Inferior parietal cortex (tissue), 1 donor: ENCODE measurements around the gene RABGAP1L.
"Not testable (repeated sequence)": the region's sequence is repeated elsewhere in the genome, so short reads cannot be mapped to it uniquely, and the experiment has no call there.

ENCODE experiments used
- DNase-seq: peaks from one replicate; pipeline ENCODE4 v3.0.0-alpha.2; 2016; ENCODE audit errors: extremely low spot score

RABGAP1L gene

GRCh38 chr1:174238845-174239501 is 79.7 kb downstream of the RABGAP1L start:
- DNase-seq, result not testable (repeated sequence)

DNA sequence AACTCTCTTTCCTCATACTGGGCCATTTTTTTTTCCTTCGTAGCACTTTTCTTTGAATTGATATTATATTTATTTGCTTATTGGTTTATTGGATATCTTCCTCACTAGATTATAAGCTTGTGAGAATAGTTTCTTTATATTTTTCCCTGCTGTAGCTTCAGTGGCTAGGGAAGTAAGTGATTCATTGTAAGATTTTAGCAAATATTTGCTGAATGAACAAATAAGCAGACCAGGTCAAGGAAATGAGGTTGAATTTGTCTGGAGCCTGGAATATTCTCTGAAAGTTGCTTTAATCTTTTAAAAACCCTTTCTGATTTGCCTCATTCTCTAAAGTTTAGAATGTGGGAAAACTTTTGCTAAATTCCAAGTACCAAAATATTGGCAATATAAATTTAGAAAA is 80.2 kb downstream of the RABGAP1L start:
- no peak for DNase-seq

GRCh38 chr1:174242856-174243255 is 83.5 kb downstream of the RABGAP1L start:
- no peak for DNase-seq

DNA sequence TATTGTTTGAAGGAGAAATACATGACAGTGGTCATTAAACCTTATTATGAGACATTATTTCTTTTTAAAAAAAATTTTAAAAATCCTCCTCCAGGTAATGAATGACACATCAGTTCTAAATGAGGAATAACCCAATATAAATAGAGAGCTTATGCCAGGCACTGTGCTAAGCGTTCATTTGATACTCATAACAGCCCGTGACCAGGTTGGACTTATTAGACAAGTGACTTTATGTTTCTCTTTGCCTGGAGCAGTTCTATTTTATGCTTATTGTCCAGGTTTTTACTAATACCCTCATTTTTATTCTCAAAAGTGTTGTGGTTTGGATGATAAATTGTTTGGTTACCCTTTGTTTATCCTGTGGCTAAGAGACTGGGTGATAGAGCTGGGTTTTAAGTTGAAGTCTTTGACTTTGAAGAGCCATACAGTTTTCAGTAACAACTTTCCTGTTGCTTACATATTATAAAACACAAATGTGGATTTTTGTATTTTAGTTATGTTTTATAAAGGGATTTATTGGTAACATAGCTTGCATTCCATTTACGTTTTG is 84.2 kb downstream of the RABGAP1L start:
- no peak for DNase-seq

DNA sequence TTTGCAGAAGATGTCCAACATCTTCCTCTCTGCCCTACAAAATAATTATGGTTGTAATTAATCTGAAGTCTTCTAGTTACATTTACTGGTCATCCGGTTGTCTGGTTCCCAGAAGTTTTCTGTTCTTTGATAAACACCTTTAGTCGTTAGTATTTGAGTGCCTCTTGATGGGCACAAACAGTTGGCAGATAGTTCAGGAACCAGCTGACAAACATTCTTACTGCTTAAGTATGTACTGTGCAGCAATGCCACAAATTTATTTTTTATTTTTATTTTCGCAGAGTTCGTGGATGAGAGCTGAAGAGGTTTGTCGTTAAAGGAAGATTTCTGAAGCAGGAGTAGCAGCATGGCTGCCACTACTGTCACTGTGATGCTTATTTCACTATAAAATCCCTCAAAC is 84.7 kb downstream of the RABGAP1L start:
- DNase-seq, result no peak

- no peak for DNase-seq
Measured at GRCh38 chr1:174247472-174247871, 88.2 kb downstream of the RABGAP1L start.

DNA sequence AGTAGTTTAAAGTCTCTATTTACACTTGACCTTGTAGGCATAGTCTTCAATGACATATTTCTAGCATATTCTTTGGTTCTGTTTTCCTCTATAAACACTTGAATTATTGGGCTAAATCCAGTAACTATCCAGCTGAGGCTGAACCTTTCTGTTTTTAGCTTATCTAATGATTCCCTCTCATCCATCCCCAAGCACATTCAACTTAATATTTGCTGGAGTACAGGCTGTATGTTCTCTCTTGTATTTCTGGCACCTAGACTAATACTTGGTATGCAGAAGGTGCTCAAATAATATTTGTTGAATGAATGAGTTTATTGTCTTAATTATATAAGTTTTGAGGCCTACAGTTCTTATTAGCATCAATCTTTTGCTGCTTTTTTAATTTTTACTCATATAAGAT is 88.7 kb downstream of the RABGAP1L start:
- no peak for DNase-seq

DNA sequence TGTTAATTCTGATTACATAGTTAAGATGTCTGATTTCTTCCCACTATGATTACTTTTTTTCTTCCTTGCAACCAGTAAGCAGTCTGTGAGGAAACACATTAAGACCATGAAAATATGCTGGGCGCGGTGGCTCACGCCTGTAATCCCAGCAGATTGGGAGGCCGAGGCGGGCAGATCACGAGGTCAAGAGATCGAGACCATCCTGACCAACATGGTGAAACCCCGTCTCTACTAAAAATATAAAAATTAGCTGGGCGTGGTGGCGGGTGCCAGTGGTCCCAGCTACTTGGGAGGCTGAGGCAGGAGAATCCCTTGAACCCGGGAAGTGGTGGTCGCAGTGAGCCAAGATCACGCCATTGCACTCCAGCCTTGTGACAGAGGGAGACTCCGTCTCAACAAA is 97.1 kb downstream of the RABGAP1L start:
- not testable (repeated sequence) for DNase-seq

- peak; percentile 77 for DNase-seq
Measured at GRCh38 chr1:174258148-174258550, 98.8 kb downstream of the RABGAP1L start.

DNA sequence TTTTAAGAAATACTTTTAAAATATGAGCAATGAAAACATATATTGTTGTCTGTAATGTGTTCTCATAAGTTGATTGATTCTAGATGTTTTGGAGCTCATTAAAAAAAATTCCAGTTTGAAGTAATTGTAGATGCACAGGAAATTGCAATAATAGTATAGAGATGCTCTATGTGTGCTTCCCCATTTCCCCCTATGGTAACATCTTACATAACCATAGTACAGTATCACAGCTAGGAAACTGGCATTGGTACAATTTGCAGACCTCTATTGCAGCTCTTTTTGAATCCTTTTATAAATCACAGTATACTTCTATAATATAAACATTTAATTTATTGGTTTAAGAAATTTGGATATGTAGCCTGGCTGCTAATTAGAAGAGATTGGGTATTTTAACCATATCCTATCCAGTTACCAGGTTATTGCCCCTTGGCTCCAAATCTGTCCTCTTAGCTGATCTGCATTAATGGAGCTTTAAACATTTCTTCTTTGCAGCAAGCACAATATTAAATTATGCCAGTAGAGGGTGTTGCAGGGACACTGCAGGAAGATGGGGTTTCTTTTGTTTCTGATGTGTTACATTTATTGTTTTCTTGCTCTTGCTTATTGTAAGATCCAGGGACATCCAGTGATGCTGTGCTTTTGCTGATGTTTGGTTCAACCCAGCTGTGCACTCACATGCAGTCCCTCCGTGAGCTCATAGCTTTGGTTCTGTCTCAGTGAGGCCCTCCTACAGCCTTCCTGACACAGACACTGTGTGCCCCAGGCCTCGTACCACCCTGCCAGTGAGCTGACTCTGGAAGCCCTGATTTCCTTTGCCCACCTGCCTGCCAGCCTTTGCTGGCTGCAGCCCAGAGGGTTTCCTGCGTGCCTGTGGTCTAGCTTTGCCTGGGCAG is 103.3 kb downstream of the RABGAP1L start:
- peak; percentile 81 for DNase-seq

DNA sequence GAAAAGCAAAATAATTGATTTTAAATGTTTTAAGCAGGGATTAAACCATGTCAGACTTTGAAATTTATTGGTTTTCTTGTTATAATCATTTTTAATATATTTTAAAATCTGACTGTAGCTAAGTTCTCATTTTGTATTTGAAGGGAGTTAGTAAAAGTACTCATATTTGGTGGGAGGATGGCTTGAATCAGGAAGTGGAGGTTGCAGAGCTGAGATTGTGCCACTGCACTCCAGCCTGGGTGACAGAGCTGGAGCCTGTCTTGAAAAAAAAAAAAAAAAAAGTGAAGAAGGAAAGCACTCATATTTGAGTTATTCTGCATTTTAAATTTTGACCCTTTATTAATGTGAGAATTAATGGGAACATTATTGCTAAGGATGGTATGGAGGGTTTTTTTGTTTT is 106.0 kb downstream of the RABGAP1L start:
- DNase-seq, result no peak

- no peak for DNase-seq
Measured at GRCh38 chr1:174266476-174266875, 107.2 kb downstream of the RABGAP1L start.

- no peak for DNase-seq
Measured at GRCh38 chr1:174266991-174267612, 107.8 kb downstream of the RABGAP1L start.

DNA sequence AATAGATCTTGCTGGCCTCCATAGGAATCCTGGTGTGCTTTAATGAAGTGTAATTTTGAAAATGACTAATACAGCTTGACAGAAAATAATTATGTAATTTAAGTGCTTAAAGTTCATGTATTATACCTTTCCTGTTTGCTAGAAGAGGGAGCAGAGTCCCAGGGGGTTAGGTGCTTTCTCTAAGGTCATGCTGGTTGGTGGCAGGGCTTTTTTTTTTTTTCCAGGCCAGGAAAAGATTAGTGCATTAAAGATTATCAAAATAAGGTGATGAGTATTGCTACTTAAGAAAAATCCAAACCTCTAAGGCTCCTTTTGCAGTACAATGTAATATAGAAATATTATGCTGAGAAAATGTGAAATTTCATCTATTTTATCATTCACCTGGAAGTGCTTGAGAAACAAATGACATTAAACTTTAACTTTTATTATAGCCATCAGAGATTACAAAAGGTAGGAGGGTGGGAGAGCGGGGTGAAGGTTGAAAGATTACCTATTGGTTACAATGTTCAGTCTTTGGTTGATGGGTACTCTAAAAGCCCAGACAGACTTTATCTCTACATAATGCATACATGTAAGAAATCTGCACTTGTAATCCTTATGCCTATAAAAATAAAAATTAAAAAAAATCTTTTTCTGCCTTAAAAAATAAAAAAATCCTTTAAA is 110.8 kb downstream of the RABGAP1L start:
- DNase-seq, result no peak

DNA sequence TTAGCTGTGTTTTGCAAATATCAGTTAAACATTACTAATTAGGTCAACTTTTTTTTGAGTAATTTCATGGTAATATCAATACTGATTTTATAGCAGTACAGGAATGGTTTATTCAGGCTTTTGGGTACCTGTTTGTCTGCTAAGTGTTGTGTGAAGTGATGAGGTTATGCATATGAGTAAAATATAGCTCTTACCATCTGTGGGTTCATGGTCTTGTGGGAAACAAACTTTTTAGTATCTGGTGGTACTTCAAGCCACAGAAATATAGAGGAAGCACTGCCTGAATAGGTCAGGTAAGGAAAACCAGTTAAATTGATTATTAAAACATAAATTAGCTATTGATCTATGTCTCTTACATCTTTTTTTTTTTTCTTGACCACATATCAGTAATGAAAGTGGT is 113.9 kb downstream of the RABGAP1L start:
- DNase-seq, result no peak

- no peak for DNase-seq
Measured at GRCh38 chr1:174273776-174274175, 114.5 kb downstream of the RABGAP1L start.

- no peak for DNase-seq
Measured at GRCh38 chr1:174274452-174274851, 115.1 kb downstream of the RABGAP1L start.

- no peak for DNase-seq
Measured at GRCh38 chr1:174274884-174275283, 115.6 kb downstream of the RABGAP1L start.

- DNase-seq, result no peak
Measured at GRCh38 chr1:174276087-174276486, 116.8 kb downstream of the RABGAP1L start.

- DNase-seq, result no peak
Measured at GRCh38 chr1:174284052-174284451, 124.7 kb downstream of the RABGAP1L start.

GRCh38 chr1:174286042-174286441 is 126.7 kb downstream of the RABGAP1L start:
- DNase-seq, result no peak
